Measurements from ENCODE around the gene ATP5MC2.
"Not testable (repeated sequence)": the region's sequence is repeated elsewhere in the genome, so short reads cannot be mapped to it uniquely, and the experiment has no call there.

The ATP5MC2 gene

GRCh38 chr12:53688134-53688533 is 12.3 kb upstream of the ATP5MC2 start:
- no peak for DNase-seq

GRCh38 chr12:53686436-53686835 is 10.6 kb upstream of the ATP5MC2 start:
- no peak for DNase-seq

GRCh38 chr12:53684654-53685220 is 8.9 kb upstream of the ATP5MC2 start:
- no peak for DNase-seq

- no peak for DNase-seq
Measured at GRCh38 chr12:53683983-53684382, 8.1 kb upstream of the ATP5MC2 start.

- no peak for DNase-seq
Measured at GRCh38 chr12:53683494-53683893, 7.6 kb upstream of the ATP5MC2 start.

GRCh38 chr12:53680061-53680460 is 4.2 kb upstream of the ATP5MC2 start:
- not testable (repeated sequence) for DNase-seq

GRCh38 chr12:53677800-53678148 is 1.9 kb upstream of the ATP5MC2 start:
- no peak for DNase-seq

GRCh38 chr12:53677016-53677799 is 1.3 kb upstream of the ATP5MC2 start:
- peak; percentile 65 for DNase-seq

- peak; percentile 84 for DNase-seq
Measured at GRCh38 chr12:53676656-53677015, 753 bp upstream of the ATP5MC2 start.

- DNase-seq = no peak
Measured at GRCh38 chr12:53674977-53675700, 744 bp downstream of the ATP5MC2 start.

GRCh38 chr12:53670971-53671370 is 4.9 kb downstream of the ATP5MC2 start:
- DNase-seq = no peak

GRCh38 chr12:53670308-53670707 is 5.6 kb downstream of the ATP5MC2 start:
- no peak for DNase-seq

- no peak for DNase-seq
Measured at GRCh38 chr12:53667080-53667479, 8.8 kb downstream of the ATP5MC2 start.

GRCh38 chr12:53664936-53665335 is 10.9 kb downstream of the ATP5MC2 start:
- no peak for DNase-seq

- DNase-seq = no peak
Measured at GRCh38 chr12:53664191-53664590, 11.7 kb downstream of the ATP5MC2 start.

- no peak for DNase-seq
Measured at GRCh38 chr12:53660041-53660440, 15.8 kb downstream of the ATP5MC2 start.

- peak; percentile 61 for DNase-seq
Measured at GRCh38 chr12:53659571-53659981, 16.3 kb downstream of the ATP5MC2 start.

GRCh38 chr12:53659011-53659551 is 16.8 kb downstream of the ATP5MC2 start:
- peak; percentile 98 for DNase-seq

GRCh38 chr12:53657041-53657440 is 18.8 kb downstream of the ATP5MC2 start:
- DNase-seq = no peak

- DNase-seq = no peak
Measured at GRCh38 chr12:53653595-53653994, 22.3 kb downstream of the ATP5MC2 start.

GRCh38 chr12:53652366-53652765 is 23.5 kb downstream of the ATP5MC2 start:
- no peak for DNase-seq

GRCh38 chr12:53651737-53652136 is 24.1 kb downstream of the ATP5MC2 start:
- no peak for DNase-seq

- DNase-seq = not testable (repeated sequence)
Measured at GRCh38 chr12:53646300-53646699, 29.6 kb downstream of the ATP5MC2 start.

- no peak for DNase-seq
Measured at GRCh38 chr12:53645165-53645564, 30.7 kb downstream of the ATP5MC2 start.
